H9 (cell line): Measurements from ENCODE around the gene FAM83C. TPM values are rescaled to one million over a fixed set of nuclear protein-coding genes. Genes with fewer than 3 reads are reported as not detected.
A peak's percentile ranks its signal among the peaks of the same experiment; 100 is the strongest.

Experiments used
- DNase-seq: peaks from one replicate; pipeline ENCODE4 v3.0.0-alpha.2; 2017
- H2AFZ ChIP-seq: one replicate; pipeline ENCODE4 v1.6.1; 2013; ENCODE audit warnings: mild to moderate bottlenecking, low read length, control low read depth, moderate library complexity
- H2AK5ac ChIP-seq: 2 replicates; pipeline ENCODE4 v1.6.1; 2013; ENCODE audit warnings: low read length, control low read depth, mixed read lengths; ENCODE audit not compliant: insufficient read length
- H2BK120ac ChIP-seq: one replicate; pipeline ENCODE4 v1.6.1; 2013; ENCODE audit warnings: low read depth, mild to moderate bottlenecking, low read length, control low read depth, inconsistent platforms; ENCODE audit not compliant: poor library complexity, severe bottlenecking
- H2BK12ac ChIP-seq: 2 replicates; pipeline ENCODE4 v1.6.1; 2013; ENCODE audit warnings: low read length, control low read depth, mixed read lengths, low read depth; ENCODE audit not compliant: insufficient read length
- H2BK15ac ChIP-seq: 2 replicates; pipeline ENCODE4 v1.6.1; 2013; ENCODE audit warnings: low read depth, low read length, control low read depth
- H2BK20ac ChIP-seq: one replicate; pipeline ENCODE4 v1.6.1; 2013; ENCODE audit warnings: low read depth, mild to moderate bottlenecking, low read length, control low read depth, inconsistent platforms; ENCODE audit not compliant: poor library complexity, severe bottlenecking
- H2BK5ac ChIP-seq: 2 replicates; pipeline ENCODE4 v1.6.1; 2013; ENCODE audit warnings: low read length, control low read depth, mixed read lengths; ENCODE audit not compliant: insufficient read length
- H3K14ac ChIP-seq: 2 replicates; pipeline ENCODE4 v1.6.1; 2013; ENCODE audit warnings: low read length, control low read depth; ENCODE audit not compliant: insufficient read depth
- H3K18ac ChIP-seq: 2 replicates; pipeline ENCODE4 v1.6.1; 2013; ENCODE audit warnings: low read depth, mild to moderate bottlenecking, mixed read lengths, low read length, control low read depth; ENCODE audit not compliant: insufficient read length
- H3K23ac ChIP-seq: 2 replicates; pipeline ENCODE4 v1.6.1; 2013; ENCODE audit warnings: low read length, control low read depth, mixed read lengths, low read depth; ENCODE audit not compliant: insufficient read length
- H3K23me2 ChIP-seq: 2 replicates; pipeline ENCODE4 v1.6.1; 2013; ENCODE audit warnings: low read depth, mild to moderate bottlenecking, mixed read lengths, low read length, control low read depth; ENCODE audit not compliant: insufficient read length, poor library complexity, severe bottlenecking
- H3K27ac ChIP-seq: 2 replicates; pipeline ENCODE4 v1.5.1; 2013; ENCODE audit warnings: low read length, control low read depth, mixed read lengths, low read depth; ENCODE audit not compliant: insufficient read length
- H3K27me3 ChIP-seq: 2 replicates; pipeline ENCODE4 v1.6.1; 2013; ENCODE audit warnings: low read length, control low read depth, inconsistent platforms; ENCODE audit not compliant: insufficient read depth
- H3K4ac ChIP-seq: 2 replicates; pipeline ENCODE4 v1.6.1; 2013; ENCODE audit warnings: low read depth, mild to moderate bottlenecking, control low read depth, inconsistent platforms, low read length, moderate library complexity
- H3K4me1 ChIP-seq: 2 replicates; pipeline ENCODE4 v1.6.1; 2013; ENCODE audit warnings: low read length, control low read depth, inconsistent platforms; ENCODE audit not compliant: insufficient read depth
- H3K4me2 ChIP-seq: 2 replicates; pipeline ENCODE4 v1.6.1; 2013; ENCODE audit warnings: low read length, control low read depth, mixed read lengths; ENCODE audit not compliant: insufficient read length, insufficient read depth
- H3K56ac ChIP-seq: 2 replicates; pipeline ENCODE4 v1.6.1; 2013; ENCODE audit warnings: low read depth, mild to moderate bottlenecking, mixed read lengths, low read length, control low read depth; ENCODE audit not compliant: insufficient read length
- H3K79me1 ChIP-seq: 2 replicates; pipeline ENCODE4 v1.6.1; 2013; ENCODE audit warnings: low read depth, mild to moderate bottlenecking, moderate library complexity, low read length, control low read depth, inconsistent platforms; ENCODE audit not compliant: insufficient read depth, poor library complexity, severe bottlenecking
- H3K79me2 ChIP-seq: 2 replicates; pipeline ENCODE4 v1.6.1; 2013; ENCODE audit warnings: low read length, control low read depth, inconsistent platforms; ENCODE audit not compliant: insufficient read depth
- H3K9ac ChIP-seq: 2 replicates; pipeline ENCODE4 v1.6.1; 2013; ENCODE audit warnings: low read length, control low read depth, mixed read lengths; ENCODE audit not compliant: insufficient read length; ENCODE audit errors: extremely low read depth
- H3K9me3 ChIP-seq: one replicate; pipeline ENCODE4 v1.6.1; 2013; ENCODE audit warnings: low read depth, low read length, inconsistent platforms; ENCODE audit not compliant: control insufficient read depth
- H3T11ph ChIP-seq: one replicate; pipeline ENCODE4 v1.6.1; 2013; ENCODE audit warnings: mild to moderate bottlenecking, low read length, control low read depth, inconsistent platforms
- H4K20me1 ChIP-seq: one replicate; pipeline ENCODE4 v1.6.1; 2013; ENCODE audit not compliant: control insufficient read depth, insufficient read length, insufficient read depth
- H4K5ac ChIP-seq: 2 replicates; pipeline ENCODE4 v1.6.1; 2013; ENCODE audit warnings: low read depth, mild to moderate bottlenecking, mixed read lengths, low read length, control low read depth; ENCODE audit not compliant: insufficient read length
- H4K8ac ChIP-seq: replicated peaks from 2 replicates; pipeline ENCODE4 v1.6.1; 2013; ENCODE audit warnings: low read length, control low read depth, mixed read lengths, low read depth; ENCODE audit not compliant: insufficient read length
- H4K91ac ChIP-seq: 2 replicates; pipeline ENCODE4 v1.6.1; 2013; ENCODE audit warnings: low read depth, mild to moderate bottlenecking, moderate library complexity, mixed read lengths, low read length, control low read depth; ENCODE audit not compliant: insufficient read length
- H3K27ac Mint-ChIP-seq, 3 experiments: 2 replicates in 2 of 3; 3 replicates in 1 of 3; pipeline ENCODE4 v1.8.0; 2020 to 2021; ENCODE audit warnings: mixed read lengths in 3 of 3, mild to moderate bottlenecking in 1 of 3, moderate library complexity in 1 of 3
- H3K27me3 Mint-ChIP-seq: 2 replicates; pipeline ENCODE4 v1.8.0; 2021; ENCODE audit warnings: low read depth, mild to moderate bottlenecking, moderate library complexity, mixed read lengths
- H3K36me3 Mint-ChIP-seq, 3 experiments: 2 replicates in 2 of 3; 3 replicates in 1 of 3; pipeline ENCODE4 v1.8.0; 2020 to 2021; ENCODE audit warnings: low read depth in 3 of 3, mixed read lengths in 3 of 3; ENCODE audit not compliant: insufficient read depth in 1 of 3
- H3K4me1 Mint-ChIP-seq, 2 experiments: 2 replicates each; pipeline ENCODE4 v1.8.0; 2020; ENCODE audit warnings: mixed read lengths in 2 of 2
- H3K4me3 Mint-ChIP-seq, 2 experiments: 2 replicates in 1 of 2; 3 replicates in 1 of 2; pipeline ENCODE4 v1.8.0; 2020 to 2021; ENCODE audit warnings: mild to moderate bottlenecking in 2 of 2, mixed read lengths in 2 of 2, moderate library complexity in 1 of 2
- H3K9me3 Mint-ChIP-seq, 2 experiments: 2 replicates in 1 of 2; 3 replicates in 1 of 2; pipeline ENCODE4 v1.8.0; 2020; ENCODE audit warnings: mild to moderate bottlenecking in 2 of 2, mixed read lengths in 2 of 2, moderate library complexity in 1 of 2
- WGBS: extraction: QIAGEN DNeasy Blood & Tissue Kit; methylation state at CpG from one replicate; pipeline ENCODE4 v1.1.7; 2013; ENCODE audit warnings: missing lambda C conversion rate, low lambda C conversion rate, mixed read lengths; ENCODE audit not compliant: insufficient read length; ENCODE audit errors: extremely low coverage; 5-methylcytosine and 5-hydroxymethylcytosine counted together
- total RNA-seq: library from RNA; stranded (reverse); gene quantifications from 2 replicates; pipeline ENCODE4 v1.2.1, GENCODE V29; 2021
- TF ChIP-seq, protein P1 (sequence below): fragments of 200-600 bp; sonication (generic); conservative IDR thresholded peaks from 3 replicates; pipeline ENCODE4 v1.8.0; 2021; ENCODE audit warnings: antibody characterized with exemption, mild to moderate bottlenecking

Gene FAM83C
- total RNA-seq, 1 experiment from 2014 or later = not detected

DNA sequence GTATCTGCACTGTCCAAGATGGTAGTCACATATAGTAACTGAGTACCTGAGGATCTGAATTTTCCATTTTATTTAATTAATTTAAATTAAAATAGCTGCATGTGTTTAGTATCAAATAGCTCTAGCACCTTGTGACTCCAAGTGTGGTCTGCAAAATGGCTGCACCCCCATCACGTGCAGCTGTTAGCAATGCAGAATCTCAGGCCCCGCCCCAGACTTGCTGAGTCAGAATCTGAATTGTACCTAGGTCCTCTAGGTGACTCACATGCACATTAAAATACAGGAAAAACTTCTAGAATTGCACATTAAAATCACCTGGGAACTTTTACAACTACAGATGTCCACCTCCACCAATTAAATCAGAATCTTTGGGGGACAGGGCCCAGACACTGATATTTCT lies 19.2 kb upstream of the FAM83C start:
- Histone ChIP-seq H2AK5ac (no peak overlapping the region), H2BK12ac (no peak overlapping the region), H4K91ac (no peak overlapping the region), H3T11ph (no peak overlapping the region), H3K23ac (no peak overlapping the region), H2BK20ac (no peak overlapping the region), H3K9ac (no peak overlapping the region), H4K8ac (no peak overlapping the region), H3K9me3 (no peaks in the 10 kb centered on the region), H3K23me2 (no peaks in the 10 kb centered on the region), H3K27ac (no peak overlapping the region), H3K56ac (no peak overlapping the region), H2BK15ac (no peak overlapping the region), H2BK5ac (no peak overlapping the region), H3K27me3 (no peaks in the 10 kb centered on the region), H4K5ac (no peak overlapping the region), H2BK120ac (no peak overlapping the region), H3K14ac (no peak overlapping the region), H3K79me2 (no peaks in the 10 kb centered on the region), H3K4ac (no peak overlapping the region), H4K20me1 (no peaks in the 10 kb centered on the region), H3K79me1 (no peaks in the 10 kb centered on the region), H3K18ac (no peak overlapping the region), H3K4me2 (no peak overlapping the region), H3K4me1 (peaks cover 2% of the 10 kb centered on the region; the same call in 1 of the 2 replicates), H2AFZ (no peak overlapping the region)
- Mint-ChIP-seq H3K27ac (peak overlapping the region; percentile 27 to 53 (median 31); a peak in 1 of 7 replicates), H3K4me3 (no peak overlapping the region), H3K36me3 (peaks cover 3 to 12% (median 4%) of the 10 kb centered on the region in 3 experiments; a peak in 5 of 7 replicates), H3K9me3 (no peaks in the 10 kb centered on the region), H3K4me1 (peaks cover 27 to 34% of the 10 kb centered on the region in 2 experiments), H3K27me3 (no peaks in the 10 kb centered on the region)
- no CpG with 5 or more reads among the region's 2 CpGs for WGBS
- TF ChIP-seq, protein P1, sequence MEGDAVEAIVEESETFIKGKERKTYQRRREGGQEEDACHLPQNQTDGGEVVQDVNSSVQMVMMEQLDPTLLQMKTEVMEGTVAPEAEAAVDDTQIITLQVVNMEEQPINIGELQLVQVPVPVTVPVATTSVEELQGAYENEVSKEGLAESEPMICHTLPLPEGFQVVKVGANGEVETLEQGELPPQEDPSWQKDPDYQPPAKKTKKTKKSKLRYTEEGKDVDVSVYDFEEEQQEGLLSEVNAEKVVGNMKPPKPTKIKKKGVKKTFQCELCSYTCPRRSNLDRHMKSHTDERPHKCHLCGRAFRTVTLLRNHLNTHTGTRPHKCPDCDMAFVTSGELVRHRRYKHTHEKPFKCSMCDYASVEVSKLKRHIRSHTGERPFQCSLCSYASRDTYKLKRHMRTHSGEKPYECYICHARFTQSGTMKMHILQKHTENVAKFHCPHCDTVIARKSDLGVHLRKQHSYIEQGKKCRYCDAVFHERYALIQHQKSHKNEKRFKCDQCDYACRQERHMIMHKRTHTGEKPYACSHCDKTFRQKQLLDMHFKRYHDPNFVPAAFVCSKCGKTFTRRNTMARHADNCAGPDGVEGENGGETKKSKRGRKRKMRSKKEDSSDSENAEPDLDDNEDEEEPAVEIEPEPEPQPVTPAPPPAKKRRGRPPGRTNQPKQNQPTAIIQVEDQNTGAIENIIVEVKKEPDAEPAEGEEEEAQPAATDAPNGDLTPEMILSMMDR = no peak
- peak; percentile 49 for DNase-seq
